Endothelial cell of umbilical vein (primary cell): ENCODE measurements around the gene CDK6. TPM values are rescaled to one million over a fixed set of nuclear protein-coding genes. Genes with fewer than 3 reads are reported as not detected.

Experiments used
- BruUV-seq: library from RNA; stranded (reverse); fragments of 400-500 nt; replicated peaks from 2 replicates; lab custom pipeline; 2021; lab: Mats Ljungman, UMichigan
- CTCF ChIA-PET: fragments of 300-600, 350-600 bp; sonication (Branson Sonifier 250); formaldehyde crosslinking; loops from one replicate; lab custom pipeline; 2021; ENCODE audit warnings: antibody characterized with exemption, inconsistent platforms; lab: Charles Lee
- POLR2A ChIA-PET: fragments of 300-600, 350-600 bp; sonication (Branson Sonifier 250); formaldehyde crosslinking; loops from one replicate; lab custom pipeline; 2021; ENCODE audit warnings: antibody characterized with exemption, inconsistent platforms; lab: Charles Lee
- DNase-seq: peaks from one replicate; pipeline ENCODE4 v3.0.0-alpha.2; 2011; ENCODE audit warnings: low read depth, low spot score
- FAIRE-seq: peaks from 2 replicates; lab custom pipeline; 2011; peaks lifted over from hg19 to GRCh38; lab: Jason Lieb, UNC
- H2AFZ ChIP-seq: 2 replicates; pipeline ENCODE4 v1.6.0; 2012; ENCODE audit warnings: low read depth, low read length, control low read depth, inconsistent platforms
- H3K27ac ChIP-seq: 2 replicates; pipeline ENCODE4 v1.5.1; 2011; ENCODE audit warnings: low read depth, mild to moderate bottlenecking, control low read depth, low read length, moderate library complexity; ENCODE audit not compliant: insufficient read depth
- H3K27me3 ChIP-seq, 2 experiments: 2 replicates each; pipeline versions ENCODE4 v1.6.0 to v1.6.1; 2011; ENCODE audit warnings: low read length in 2 of 2, mixed read lengths in 1 of 2; ENCODE audit not compliant: control insufficient read depth in 2 of 2, insufficient read depth in 2 of 2
- H3K36me3 ChIP-seq, 2 experiments: 2 replicates in 1 of 2; 3 replicates in 1 of 2; pipeline ENCODE4 v1.5.1; 2011; ENCODE audit warnings: low read length in 2 of 2, mild to moderate bottlenecking in 1 of 2, moderate library complexity in 1 of 2; ENCODE audit not compliant: control insufficient read depth in 2 of 2, insufficient read depth in 2 of 2; ENCODE audit errors: extremely low read depth in 1 of 2
- H3K4me1 ChIP-seq: 3 replicates; pipeline ENCODE4 v1.5.1; 2011; ENCODE audit warnings: mild to moderate bottlenecking, low read length; ENCODE audit not compliant: control insufficient read depth, insufficient read depth; ENCODE audit errors: extremely low read depth
- H3K4me2 ChIP-seq: 2 replicates; pipeline ENCODE4 v1.6.1; 2011; ENCODE audit warnings: low read length, control low read depth, mixed read lengths; ENCODE audit not compliant: insufficient read depth
- H3K4me3 ChIP-seq, 3 experiments: fragments of 200-600 bp in 1 of 3; sonication (generic), shearing (Covaris generic) in 1 of 3; replicated peaks in 1 of 3; 2 replicates each; pipeline ENCODE4 v1.5.1; 2011 to 2016; ENCODE audit warnings: control low read depth in 3 of 3, low read length in 3 of 3, mild to moderate bottlenecking in 2 of 3, inconsistent platforms in 1 of 3, low read depth in 1 of 3, moderate library complexity in 1 of 3; ENCODE audit not compliant: insufficient read depth in 1 of 3
- H3K79me2 ChIP-seq: 2 replicates; pipeline ENCODE4 v1.6.0; 2012; ENCODE audit warnings: low read length, inconsistent platforms; ENCODE audit not compliant: control insufficient read depth, insufficient read depth
- H3K9ac ChIP-seq: replicated peaks from 2 replicates; pipeline ENCODE3; 2011; ENCODE audit warnings: low read length, control low read depth; ENCODE audit not compliant: insufficient read depth; ENCODE audit errors: extremely low read depth
- H3K9me1 ChIP-seq: replicated peaks from 3 replicates; pipeline ENCODE4 v1.6.0; 2011; ENCODE audit warnings: mild to moderate bottlenecking, low read length; ENCODE audit not compliant: control insufficient read depth, insufficient read depth; ENCODE audit errors: extremely low read depth
- H3K9me3 ChIP-seq: replicated peaks from 2 replicates; pipeline ENCODE4 v1.5.1; 2012; ENCODE audit warnings: low read length, inconsistent platforms; ENCODE audit not compliant: control insufficient read depth, insufficient read depth
- H4K20me1 ChIP-seq: replicated peaks from 2 replicates; pipeline ENCODE3; 2011; ENCODE audit warnings: mild to moderate bottlenecking, low read length; ENCODE audit not compliant: control insufficient read depth, insufficient read depth; ENCODE audit errors: extremely low read depth
- CTCF ChIP-seq, 2 donors: IDR thresholded peaks; 1 replicate in 1 of 2; 2 replicates in 1 of 2; pipeline ENCODE4 v1.5.1; 2011; ENCODE audit warnings: low read length in 2 of 2, mild to moderate bottlenecking in 2 of 2, moderate library complexity in 2 of 2, control low read depth in 1 of 2, inconsistent platforms in 1 of 2, low read depth in 1 of 2; ENCODE audit not compliant: insufficient read depth in 1 of 2; ENCODE audit errors: extremely low read depth in 1 of 2
- EZH2 ChIP-seq: IDR thresholded peaks from 2 replicates; pipeline ENCODE4 v1.6.1; 2012; ENCODE audit warnings: borderline replicate concordance, low read depth, mild to moderate bottlenecking, moderate library complexity, low read length, inconsistent platforms; ENCODE audit not compliant: severe bottlenecking
- FOS ChIP-seq: IDR thresholded peaks from 2 replicates; pipeline ENCODE4 v1.6.1; 2011; ENCODE audit warnings: mild to moderate bottlenecking, low read length, moderate library complexity, borderline replicate concordance; ENCODE audit not compliant: insufficient read depth
- GATA2 ChIP-seq: IDR thresholded peaks from 2 replicates; pipeline ENCODE4 v1.7.0; 2011; ENCODE audit warnings: low read depth, mild to moderate bottlenecking, moderate library complexity, mixed read lengths, low read length; ENCODE audit not compliant: insufficient read length, insufficient read depth
- JUN ChIP-seq: IDR thresholded peaks from 2 replicates; pipeline ENCODE4 v1.6.1; 2011; ENCODE audit warnings: borderline replicate concordance, low read depth; ENCODE audit not compliant: insufficient read length, insufficient read depth
- MAX ChIP-seq: IDR thresholded peaks from 2 replicates; pipeline ENCODE4 v1.6.1; 2011; ENCODE audit not compliant: insufficient read depth, insufficient read length
- MYC ChIP-seq: IDR thresholded peaks from one replicate; pipeline ENCODE4 v1.6.1; 2011; ENCODE audit warnings: mild to moderate bottlenecking, low read depth, low read length
- POLR2A ChIP-seq: IDR thresholded peaks from 2 replicates; pipeline ENCODE4 v1.6.1; 2012; ENCODE audit warnings: low read depth, mild to moderate bottlenecking, control low read depth, low read length
- POLR2AphosphoS5 ChIP-seq: IDR thresholded peaks from 2 replicates; pipeline ENCODE4 v1.6.1; 2012; ENCODE audit warnings: low read depth, mild to moderate bottlenecking, control low read depth, low read length, moderate library complexity; ENCODE audit not compliant: insufficient read depth
- dilution Hi-C: fragments of 300-500 bp; cut with MboI; formaldehyde crosslinking; loops from one replicate; pipeline ENCODE4 v1.15.0; 2019; ENCODE audit warnings: low sequenced_read_pairs; ENCODE audit not compliant: extremely low pct_ligation_motif_present
- intact Hi-C: fragments of 100-400 bp; cut with micrococcal nuclease; formaldehyde crosslinking; loops from one replicate; pipeline ENCODE4 v1.10.0; 2022
- polyA plus RNA-seq, 4 experiments: library from polyadenylated mRNA; depleted of rRNA in 3 of 4; stranded (reverse) in 3 of 4; unstranded in 1 of 4; fragments of >200 nt; gene quantifications; 2 replicates each; pipeline versions ENCODE4 v1.2.1 to v1.2.3, GENCODE V29; 2011 to 2012; ENCODE audit warnings: missing spikeins in 1 of 4
- total RNA-seq: library from RNA; stranded (reverse); gene quantifications from 2 replicates; pipeline ENCODE4 v1.2.3, GENCODE V29; 2021

The CDK6 gene
- total and polyA plus RNA-seq, 2 donors (not counting 3 experiments of a cell fraction or from before 2014, with no cell fraction given), result 6.0 to 28.2 TPM

GRCh38 chr7:92598310-92598981 lies 237.9 kb downstream of the CDK6 start:
- no peak for TF ChIP-seq GATA2
- TF ChIP-seq JUN, result no peak
- TF ChIP-seq MAX, result no peak
- no peak for TF ChIP-seq POLR2AphosphoS5
- no peak for TF ChIP-seq EZH2
- no peak for TF ChIP-seq MYC
- TF ChIP-seq POLR2A, result no peak
- no peak for TF ChIP-seq FOS
- no peak for TF ChIP-seq CTCF (IDR thresholded peaks at IDR 0.05; ENCODE audit: extremely low read depth in 1 of 2, insufficient read depth in 1 of 2, low read depth in 1 of 2, low read length in 2 of 2)
- Histone ChIP-seq H3K79me2 (no peaks in the 10 kb centered on the region), H2AFZ (no peak overlapping the region), H3K36me3 (no peaks in the 10 kb centered on the region), H3K4me3 (no peak overlapping the region), H4K20me1 (no peaks in the 10 kb centered on the region), H3K4me1 (no peaks in the 10 kb centered on the region), H3K27ac (no peak overlapping the region), H3K27me3 (peaks cover 10 to 11% of the 10 kb centered on the region in 2 experiments), H3K4me2 (no peak overlapping the region), H3K9me1 (no peaks in the 10 kb centered on the region), H3K9me3 (no peaks in the 10 kb centered on the region), H3K9ac (no peak overlapping the region)
- no peak for FAIRE-seq
- dilution Hi-C loops, result no loop called here
- ChIA-PET POLR2A (no interaction called here), CTCF (interaction anchor here (1.4 to 2.2 kb wide), 5 partner anchors 8 to 18 kb away, joined by 3 to 7 read pairs (median 5); partner anchors contain the start of gene FAM133B)
- intact Hi-C loops, result no loop called here
- BruUV-seq, result no TSS peak
- DNase-seq, result no peak
